IMR-90 (cell line): ENCODE results near the gene KRT10. TPM values are rescaled to one million over a fixed set of nuclear protein-coding genes. Genes with fewer than 3 reads are reported as not detected.

Experiments used
- ATAC-seq: fragments of 200-7000 bp; cut with Tn5 transposase; 2 replicates; pipeline ENCODE4 v1.9.1; 2020; ENCODE audit warnings: low read depth, mild to moderate bottlenecking, moderate library complexity
- BruUV-seq: library from RNA; stranded (reverse); fragments of 400-500 nt; replicated peaks from 2 replicates; lab custom pipeline; 2021; lab: Mats Ljungman, UMichigan
- CTCF ChIA-PET: fragments of 300-600 bp; formaldehyde crosslinking; extraction: SDS; loops from one replicate; lab custom pipeline; 2021; ENCODE audit warnings: antibody characterized with exemption; lab: Yijun Ruan, JAX
- POLR2A ChIA-PET: fragments of 300-600 bp; sonication (Branson Sonifier 250); formaldehyde crosslinking; loops from one replicate; lab custom pipeline; 2022; ENCODE audit warnings: antibody characterized with exemption; ENCODE audit not compliant: unreplicated experiment; lab: Charles Lee
- DNase-seq: peaks from one replicate; pipeline ENCODE4 v3.0.0; 2013
- H2AFZ ChIP-seq: replicated peaks from 2 replicates; pipeline ENCODE3; 2013; ENCODE audit warnings: low read length, mild to moderate bottlenecking; ENCODE audit not compliant: poor library complexity
- H2AK5ac ChIP-seq: 2 replicates; pipeline ENCODE4 v1.6.1; 2013; ENCODE audit warnings: low read depth, low read length, inconsistent platforms
- H2AK9ac ChIP-seq: replicated peaks from 2 replicates; pipeline ENCODE3; 2013; ENCODE audit warnings: mild to moderate bottlenecking, low read depth, low read length, moderate library complexity; ENCODE audit not compliant: poor library complexity
- H2BK120ac ChIP-seq: 2 replicates; pipeline ENCODE4 v1.6.1; 2013; ENCODE audit warnings: low read depth, low read length, inconsistent platforms
- H2BK15ac ChIP-seq: 3 replicates; pipeline ENCODE4 v1.6.1; 2013; ENCODE audit warnings: low read depth, low read length, inconsistent platforms
- H2BK20ac ChIP-seq: 2 replicates; pipeline ENCODE4 v1.6.1; 2013; ENCODE audit warnings: low read depth, mild to moderate bottlenecking, inconsistent platforms, low read length, moderate library complexity
- H2BK5ac ChIP-seq: 2 replicates; pipeline ENCODE4 v1.6.1; 2013; ENCODE audit warnings: mild to moderate bottlenecking, low read depth, low read length, inconsistent platforms; ENCODE audit not compliant: poor library complexity, severe bottlenecking
- H3K14ac ChIP-seq: replicated peaks from 2 replicates; pipeline ENCODE4 v1.6.1; 2013; ENCODE audit warnings: low read depth, low read length, inconsistent platforms
- H3K18ac ChIP-seq: 2 replicates; pipeline ENCODE4 v1.6.1; 2013; ENCODE audit warnings: low read depth, low read length, control low read depth
- H3K23ac ChIP-seq: 2 replicates; pipeline ENCODE4 v1.6.1; 2013; ENCODE audit warnings: low read depth, low read length, inconsistent platforms
- H3K27ac ChIP-seq: 2 replicates; pipeline ENCODE4 v1.5.1; 2013; ENCODE audit warnings: mild to moderate bottlenecking, control low read depth, low read length; ENCODE audit not compliant: insufficient read depth
- H3K27me3 ChIP-seq: 2 replicates; pipeline ENCODE4 v1.6.1; 2013; ENCODE audit warnings: low read length; ENCODE audit not compliant: control insufficient read depth, insufficient read depth
- H3K36me3 ChIP-seq: 2 replicates; pipeline ENCODE4 v1.6.1; 2013; ENCODE audit warnings: low read length, mixed read lengths; ENCODE audit not compliant: control insufficient read depth, insufficient read depth
- H3K4ac ChIP-seq: 2 replicates; pipeline ENCODE4 v1.6.1; 2013; ENCODE audit warnings: low read depth, low read length, inconsistent platforms
- H3K4me1 ChIP-seq: 2 replicates; pipeline ENCODE4 v1.6.1; 2013; ENCODE audit warnings: low read length, mixed read lengths; ENCODE audit not compliant: control insufficient read depth, insufficient read depth
- H3K4me2 ChIP-seq: 2 replicates; pipeline ENCODE4 v1.6.1; 2013; ENCODE audit warnings: low read depth, mild to moderate bottlenecking, control low read depth, low read length, moderate library complexity
- H3K4me3 ChIP-seq: 2 replicates; pipeline ENCODE4 v1.5.1; 2013; ENCODE audit warnings: low read depth, mild to moderate bottlenecking, control low read depth, low read length, moderate library complexity; ENCODE audit not compliant: insufficient read depth
- H3K56ac ChIP-seq: 2 replicates; pipeline ENCODE4 v1.6.1; 2013; ENCODE audit warnings: low read length, inconsistent platforms; ENCODE audit not compliant: insufficient read depth; ENCODE audit errors: extremely low read depth
- H3K79me1 ChIP-seq, 2 experiments: 2 replicates each; pipeline ENCODE4 v1.6.1; 2013; ENCODE audit warnings: low read length in 2 of 2, inconsistent platforms in 1 of 2, low read depth in 1 of 2
- H3K9ac ChIP-seq: 2 replicates; pipeline ENCODE4 v1.6.1; 2013; ENCODE audit warnings: low read depth, low read length, control low read depth
- H3K9me1 ChIP-seq: 2 replicates; pipeline ENCODE4 v1.6.1; 2013; ENCODE audit warnings: low read length, inconsistent platforms; ENCODE audit not compliant: insufficient read depth
- H3K9me3 ChIP-seq: 2 replicates; pipeline ENCODE4 v1.6.1; 2013; ENCODE audit warnings: low read length; ENCODE audit not compliant: control insufficient read depth, insufficient read depth
- H4K20me1 ChIP-seq: 2 replicates; pipeline ENCODE4 v1.6.1; 2013; ENCODE audit warnings: low read length, inconsistent platforms; ENCODE audit not compliant: insufficient read depth
- H4K5ac ChIP-seq: 2 replicates; pipeline ENCODE4 v1.6.1; 2013; ENCODE audit warnings: mild to moderate bottlenecking, low read depth, low read length, control low read depth
- H4K8ac ChIP-seq, 2 experiments: 2 replicates each; pipeline ENCODE4 v1.6.1; 2013; ENCODE audit warnings: low read depth in 2 of 2, low read length in 2 of 2, control low read depth in 1 of 2, inconsistent platforms in 1 of 2
- H4K91ac ChIP-seq: 2 replicates; pipeline ENCODE4 v1.6.1; 2013; ENCODE audit warnings: low read depth, low read length, inconsistent platforms; ENCODE audit not compliant: insufficient read depth
- CEBPB ChIP-seq: IDR thresholded peaks from 2 replicates; pipeline ENCODE4 v1.6.1; 2012; ENCODE audit warnings: low read depth, low read length, improper control_type of control experiment
- ELK1 ChIP-seq: fragments of 150-350 bp; IDR thresholded peaks from 2 replicates; pipeline ENCODE4 v1.6.1; 2016; ENCODE audit warnings: low read depth, mild to moderate bottlenecking, low read length, moderate library complexity, borderline replicate concordance
- MAFK ChIP-seq: IDR thresholded peaks from 2 replicates; pipeline ENCODE4 v1.6.1; 2012; ENCODE audit warnings: low read depth, low read length, improper control_type of control experiment
- MAZ ChIP-seq: IDR thresholded peaks from 2 replicates; pipeline ENCODE4 v1.6.1; 2012; ENCODE audit warnings: low read depth, mild to moderate bottlenecking, low read length, improper control_type of control experiment, moderate library complexity, borderline replicate concordance
- NFE2L2 ChIP-seq: fragments of 150-350 bp; IDR thresholded peaks from 2 replicates; pipeline ENCODE4 v1.6.1; 2016; ENCODE audit warnings: low read depth, mild to moderate bottlenecking, low read length
- POLR2A ChIP-seq: IDR thresholded peaks from 2 replicates; pipeline ENCODE4 v1.6.1; 2012; ENCODE audit warnings: mild to moderate bottlenecking, low read depth, low read length
- RAD21 ChIP-seq: IDR thresholded peaks from 2 replicates; pipeline ENCODE4 v1.6.1; 2012; ENCODE audit warnings: low read length, improper control_type of control experiment
- RCOR1 ChIP-seq: IDR thresholded peaks from 2 replicates; pipeline ENCODE4 v1.6.1; 2012; ENCODE audit warnings: mild to moderate bottlenecking, low read length, improper control_type of control experiment; ENCODE audit not compliant: insufficient replicate concordance
- SMC3 ChIP-seq: fragments of 150-350 bp; IDR thresholded peaks from 2 replicates; pipeline ENCODE4 v1.6.1; 2016; ENCODE audit warnings: low read depth, mild to moderate bottlenecking, antibody characterized with exemption, low read length, moderate library complexity
- USF2 ChIP-seq: fragments of 150-350 bp; IDR thresholded peaks from 2 replicates; pipeline ENCODE4 v1.6.1; 2017; ENCODE audit warnings: mild to moderate bottlenecking, antibody characterized with exemption, low read length, low read depth
- WGBS, 2 experiments: methylation state at CpG; one replicate each; pipeline versions ENCODE4 v1.1.5 to v1.1.7; 2013; ENCODE audit warnings: missing lambda C conversion rate in 2 of 2; ENCODE audit not compliant: insufficient read length in 1 of 2; ENCODE audit errors: extremely low coverage in 2 of 2; 5-methylcytosine and 5-hydroxymethylcytosine counted together
- dilution Hi-C: fragments of 300-500 bp; cut with HindIII; formaldehyde crosslinking; loops from one replicate; pipeline ENCODE4 v1.14.3; 2018; ENCODE audit warnings: low sequenced_read_pairs; ENCODE audit not compliant: unreplicated experiment
- in situ Hi-C: fragments of 300-500 bp; cut with MboI; formaldehyde crosslinking; loops from 3 replicates; pipeline ENCODE4 v1.14.3; 2019; ENCODE audit warnings: low sequenced_read_pairs, inconsistent platforms, mixed read lengths
- intact Hi-C: fragments of 100-400 bp; cut with micrococcal nuclease; formaldehyde crosslinking; loops from 2 replicates; pipeline ENCODE4 v1.10.0; 2022
- polyA plus RNA-seq, 3 experiments: library from polyadenylated mRNA; depleted of rRNA; stranded (reverse); fragments of >200 nt; gene quantifications; 2 replicates each; pipeline ENCODE4 v1.2.3, GENCODE V29; 2012; ENCODE audit warnings: low replicate concordance in 1 of 3
- total RNA-seq: library from RNA; depleted of rRNA; stranded (reverse); fragments of >200 nt; gene quantifications from 2 replicates; pipeline ENCODE4 v1.2.3, GENCODE V29; 2012
- TF ChIP-seq, protein P1 (sequence below): conservative IDR thresholded peaks from 2 replicates; pipeline ENCODE4 v1.5.1; 2012; ENCODE audit warnings: mild to moderate bottlenecking, low read depth, low read length, improper control_type of control experiment

The KRT10 gene
- total and polyA plus RNA-seq, 2 of the 4 experiments (the other 2 are of a cell fraction): 0.18 to 18.3 TPM

GRCh38 chr17:40830085-40830776 is 7.8 kb upstream of the KRT10 start:
- intact Hi-C loops (no loop called here), in situ Hi-C loops (no loop called here), dilution Hi-C loops (no loop called here)
- Histone ChIP-seq H3K9ac (no peak overlapping the region), H2AFZ (no peak overlapping the region), H3K4ac (no peak overlapping the region), H2BK5ac (no peak overlapping the region), H2AK9ac (no peak overlapping the region), H3K27me3 (no peaks in the 10 kb centered on the region), H4K8ac (no peak overlapping the region), H3K9me1 (peaks cover 4% of the 10 kb centered on the region; the same call in 1 of the 2 replicates), H4K91ac (no peak overlapping the region), H4K5ac (no peak overlapping the region), H3K36me3 (peaks cover 7% of the 10 kb centered on the region), H3K4me3 (no peak overlapping the region), H2BK20ac (no peak overlapping the region), H2BK120ac (no peak overlapping the region), H3K14ac (no peak overlapping the region), H3K56ac (no peak overlapping the region), H3K18ac (no peak overlapping the region), H3K79me1 (peaks cover 19 to 26% of the 10 kb centered on the region in 2 experiments), H2BK15ac (no peak overlapping the region), H4K20me1 (no peaks in the 10 kb centered on the region), H3K27ac (no peak overlapping the region), H3K23ac (no peak overlapping the region), H3K9me3 (no peaks in the 10 kb centered on the region), H3K4me2 (no peak overlapping the region), H3K4me1 (peaks cover 4% of the 10 kb centered on the region; the same call in 1 of the 2 replicates), H2AK5ac (no peak overlapping the region)
- CTCF ChIA-PET: no interaction called here
- DNase-seq (no peak), ATAC-seq (no peak)
- TF ChIP-seq POLR2A (no peak), CEBPB (no peak), RCOR1 (no peak), MAZ (no peak), RAD21 (no peak), NFE2L2 (no peak), SMC3 (no peak), MAFK (no peak), ELK1 (no peak), USF2 (no peak)
- TF ChIP-seq, protein P1, sequence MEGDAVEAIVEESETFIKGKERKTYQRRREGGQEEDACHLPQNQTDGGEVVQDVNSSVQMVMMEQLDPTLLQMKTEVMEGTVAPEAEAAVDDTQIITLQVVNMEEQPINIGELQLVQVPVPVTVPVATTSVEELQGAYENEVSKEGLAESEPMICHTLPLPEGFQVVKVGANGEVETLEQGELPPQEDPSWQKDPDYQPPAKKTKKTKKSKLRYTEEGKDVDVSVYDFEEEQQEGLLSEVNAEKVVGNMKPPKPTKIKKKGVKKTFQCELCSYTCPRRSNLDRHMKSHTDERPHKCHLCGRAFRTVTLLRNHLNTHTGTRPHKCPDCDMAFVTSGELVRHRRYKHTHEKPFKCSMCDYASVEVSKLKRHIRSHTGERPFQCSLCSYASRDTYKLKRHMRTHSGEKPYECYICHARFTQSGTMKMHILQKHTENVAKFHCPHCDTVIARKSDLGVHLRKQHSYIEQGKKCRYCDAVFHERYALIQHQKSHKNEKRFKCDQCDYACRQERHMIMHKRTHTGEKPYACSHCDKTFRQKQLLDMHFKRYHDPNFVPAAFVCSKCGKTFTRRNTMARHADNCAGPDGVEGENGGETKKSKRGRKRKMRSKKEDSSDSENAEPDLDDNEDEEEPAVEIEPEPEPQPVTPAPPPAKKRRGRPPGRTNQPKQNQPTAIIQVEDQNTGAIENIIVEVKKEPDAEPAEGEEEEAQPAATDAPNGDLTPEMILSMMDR: no peak
- no CpG with 5 or more reads among the region's 2 CpGs for WGBS, 2 experiments
- BruUV-seq: no TSS peak
- POLR2A ChIA-PET: no interaction called here
